ENCODE results near the gene TMEM127.

The TMEM127 gene

GRCh38 chr2:96208143-96209010 lies 57.4 kb downstream of the TMEM127 start, which contains the start of gene STARD7:
Gene STARD7 (minus strand): TSS chr2:96208827. CDS start chr2:96208434, 393 bp downstream.
- FAIRE-seq: peak; percentile 80
- peak; percentile 80 for DNase-seq (ENCODE audit: insufficient read length, low spot score)

- DNase-seq (ENCODE audit: insufficient read length, low spot score) (peak; percentile 19), FAIRE-seq (peak; percentile 67)
These were observed 58.0 kb downstream of the TMEM127 start for GRCh38 chr2:96207774-96208142.

GRCh38 chr2:96207073-96207773 lies 58.6 kb downstream of the TMEM127 start:
- no peak for FAIRE-seq

GRCh38 chr2:96205888-96206287 lies 59.9 kb downstream of the TMEM127 start:
- FAIRE-seq (no peak), DNase-seq (ENCODE audit: insufficient read length, low spot score) (no peak)

More at GRCh38 chr2:96207073-96207773, 58.6 kb downstream of the TMEM127 start:
- DNase-seq (ENCODE audit: insufficient read length, low spot score): no peak

- no peak for DNase-seq (ENCODE audit: insufficient read length, low spot score)
- no peak for FAIRE-seq
These were observed 60.8 kb downstream of the TMEM127 start for GRCh38 chr2:96204836-96205624.

- DNase-seq (ENCODE audit: insufficient read length, low spot score) (peak; percentile 17), FAIRE-seq (peak; percentile 88)
These were observed 62.4 kb downstream of the TMEM127 start for GRCh38 chr2:96203130-96204028.

DNA sequence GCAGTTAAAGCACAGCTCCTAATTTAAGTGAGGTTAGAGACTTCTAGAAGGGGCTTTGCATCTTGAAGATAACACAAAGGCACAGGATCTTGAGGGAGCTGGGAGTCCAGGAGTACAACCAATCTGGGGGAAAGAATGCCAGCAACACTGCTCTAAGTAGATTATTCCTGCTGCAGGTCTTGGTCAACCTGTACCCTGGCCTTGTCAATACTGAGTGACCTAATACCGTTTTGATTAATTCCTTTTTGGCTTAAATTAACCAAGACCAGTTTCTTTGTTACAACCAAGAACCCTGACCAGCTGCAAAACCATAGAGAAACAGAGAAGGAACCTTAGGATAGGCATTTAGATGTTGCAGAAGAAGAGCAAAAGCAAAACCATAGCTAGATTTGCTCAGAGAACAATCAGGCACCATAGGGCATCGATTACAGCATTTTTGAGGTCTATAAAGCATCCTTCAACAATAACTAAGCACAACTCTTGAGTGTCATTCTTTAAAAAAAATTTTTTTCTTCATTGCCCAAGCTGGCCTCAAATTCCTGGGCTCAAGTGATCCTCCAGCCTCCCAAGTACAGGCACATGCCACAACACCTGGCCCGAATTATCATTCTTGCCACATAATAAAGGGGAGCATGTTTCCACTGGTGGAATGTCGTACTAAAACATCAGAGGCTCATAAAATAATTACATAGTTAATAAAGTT lies 63.5 kb downstream of the TMEM127 start:
- no peak for FAIRE-seq
- DNase-seq (ENCODE audit: insufficient read length, low spot score): no peak

GRCh38 chr2:96201338-96201737 lies 64.5 kb downstream of the TMEM127 start:
- DNase-seq (ENCODE audit: insufficient read length, low spot score) (no peak), FAIRE-seq (no peak)

GRCh38 chr2:96198921-96199320 lies 66.9 kb downstream of the TMEM127 start:
- no peak for DNase-seq (ENCODE audit: insufficient read length, low spot score)
- FAIRE-seq: no peak
